DMS 273 treated with DMSO at 0.1 percent for 48 hours (cell line): ENCODE data around the gene ZNF775.

Source experiments
- DNase-seq: peaks from one replicate; lab custom pipeline; 2025; lab: John Stamatoyannopoulos, UW

Gene ZNF775

GRCh38 chr7:150378853-150379440 is at the start of gene ZNF775:
Gene ZNF775 (plus strand): TSS chr7:150379330. CDS start chr7:150388471, 9,141 bp downstream.
- DNase-seq, result peak; percentile 93

- DNase-seq, result peak; percentile 45
These were observed 49.6 kb upstream of the ZNF775 start for GRCh38 chr7:150329331-150330120.

- DNase-seq, result no peak
These were observed 48.8 kb upstream of the ZNF775 start for GRCh38 chr7:150330211-150330885.

GRCh38 chr7:150332852-150333635 is 46.1 kb upstream of the ZNF775 start:
- no peak for DNase-seq

- no peak for DNase-seq
These were observed 45.5 kb upstream of the ZNF775 start for GRCh38 chr7:150333659-150334058.

GRCh38 chr7:150334108-150334507 is 45.0 kb upstream of the ZNF775 start:
- no peak for DNase-seq

- no peak for DNase-seq
These were observed 43.9 kb upstream of the ZNF775 start for GRCh38 chr7:150335108-150335773.

- DNase-seq, result no peak
These were observed 43.4 kb upstream of the ZNF775 start for GRCh38 chr7:150335774-150336112.

- DNase-seq, result no peak
These were observed 42.4 kb upstream of the ZNF775 start for GRCh38 chr7:150336746-150337145.

GRCh38 chr7:150337179-150337578 is 42.0 kb upstream of the ZNF775 start:
- no peak for DNase-seq

GRCh38 chr7:150337659-150338081 is 41.5 kb upstream of the ZNF775 start:
- no peak for DNase-seq

- no peak for DNase-seq
These were observed 40.8 kb upstream of the ZNF775 start for GRCh38 chr7:150338166-150338829.

GRCh38 chr7:150339409-150339809 is 39.7 kb upstream of the ZNF775 start:
- no peak for DNase-seq

- DNase-seq, result no peak
These were observed 38.9 kb upstream of the ZNF775 start for GRCh38 chr7:150340024-150340749.

GRCh38 chr7:150340875-150341262 is 38.3 kb upstream of the ZNF775 start:
- no peak for DNase-seq

- no peak for DNase-seq
These were observed 37.6 kb upstream of the ZNF775 start, which contains the start of gene RARRES2 for GRCh38 chr7:150341263-150342120. Gene RARRES2 (minus strand): TSS chr7:150341629. CDS start chr7:150340609, 1,020 bp downstream.

GRCh38 chr7:150342121-150342408 is 37.1 kb upstream of the ZNF775 start:
- no peak for DNase-seq

GRCh38 chr7:150343225-150343624 is 35.9 kb upstream of the ZNF775 start:
- DNase-seq, result no peak

GRCh38 chr7:150344299-150344698 is 34.8 kb upstream of the ZNF775 start:
- DNase-seq, result no peak

GRCh38 chr7:150345012-150345411 is 34.1 kb upstream of the ZNF775 start:
- no peak for DNase-seq
